ENCODE results near the gene PPP4R4. TPM values are rescaled to one million over a fixed set of nuclear protein-coding genes. Genes with fewer than 3 reads are reported as not detected.

Gene PPP4R4
- total and polyA plus RNA-seq, 2 of the 4 experiments (the other 2 are of a cell fraction), result 0.17 to 0.36 TPM

GRCh38 chr14:94267352-94267751 lies 93.2 kb downstream of the PPP4R4 start:
- Histone ChIP-seq H3K23ac (ENCODE audit: low read depth, low read length) (no peak overlapping the region), H4K91ac (ENCODE audit: insufficient read depth, low read depth, low read length) (no peak overlapping the region), H4K20me1 (ENCODE audit: insufficient read depth, low read length) (no peaks in the 10 kb centered on the region), H3K27ac (ENCODE audit: insufficient read depth, low read length) (no peak overlapping the region), H3K36me3 (ENCODE audit: control insufficient read depth, insufficient read depth, low read length) (no peaks in the 10 kb centered on the region), H3K4me1 (ENCODE audit: control insufficient read depth, insufficient read depth, low read length) (no peaks in the 10 kb centered on the region), H3K4ac (ENCODE audit: low read depth, low read length) (no peak overlapping the region), H2AFZ (replicated peaks; ENCODE audit: low read length, poor library complexity) (no peak overlapping the region), H2BK5ac (ENCODE audit: low read depth, low read length, poor library complexity, severe bottlenecking) (no peak overlapping the region), H3K4me3 (ENCODE audit: insufficient read depth, low read depth, low read length) (no peak overlapping the region), H2BK15ac (ENCODE audit: low read depth, low read length) (no peak overlapping the region), H3K18ac (ENCODE audit: low read depth, low read length) (no peak overlapping the region), H2AK9ac (replicated peaks; ENCODE audit: low read depth, low read length, poor library complexity) (no peak overlapping the region), H3K27me3 (ENCODE audit: control insufficient read depth, insufficient read depth, low read length) (no peaks in the 10 kb centered on the region), H2BK20ac (ENCODE audit: low read depth, low read length) (no peak overlapping the region), H3K14ac (replicated peaks; ENCODE audit: low read depth, low read length) (no peak overlapping the region), H3K9me3 (ENCODE audit: control insufficient read depth, insufficient read depth, low read length) (no peaks in the 10 kb centered on the region), H2BK120ac (ENCODE audit: low read depth, low read length) (no peak overlapping the region), H2AK5ac (ENCODE audit: low read depth, low read length) (no peak overlapping the region), H4K5ac (ENCODE audit: low read depth, low read length) (no peak overlapping the region), H3K4me2 (ENCODE audit: low read depth, low read length) (no peak overlapping the region), H4K8ac (ENCODE audit: low read depth in 2 of 2, low read length in 2 of 2) (no peak overlapping the region), H3K56ac (ENCODE audit: extremely low read depth, insufficient read depth, low read length) (no peak overlapping the region), H3K9me1 (ENCODE audit: insufficient read depth, low read length) (no peaks in the 10 kb centered on the region), H3K9ac (ENCODE audit: low read depth, low read length) (no peak overlapping the region), H3K79me1 (ENCODE audit: low read depth in 1 of 2, low read length in 2 of 2) (no peaks in the 10 kb centered on the region)
- POLR2A ChIA-PET (ENCODE audit: unreplicated experiment), result no interaction called here
- in situ Hi-C loops (cut with MboI; ENCODE audit: low sequenced_read_pairs), result no loop called here
- BruUV-seq (replicated peaks), result no TSS peak
- intact Hi-C loops (cut with micrococcal nuclease), result no loop called here
- WGBS, 2 experiments (ENCODE audit: extremely low coverage in 2 of 2, insufficient read length in 1 of 2), result no CpG with 5 or more reads among the region's 1 CpG
- TF ChIP-seq CEBPB (IDR thresholded peaks at IDR 0.05; ENCODE audit: low read depth, low read length), result no peak
- TF ChIP-seq RCOR1 (IDR thresholded peaks at IDR 0.05; ENCODE audit: insufficient replicate concordance, low read length), result no peak
- no peak for TF ChIP-seq RAD21 (IDR thresholded peaks at IDR 0.05; ENCODE audit: low read length)
- no peak for TF ChIP-seq SMC3 (IDR thresholded peaks at IDR 0.05; ENCODE audit: low read depth, low read length)
- no peak for TF ChIP-seq MXI1 (IDR thresholded peaks at IDR 0.05; ENCODE audit: borderline replicate concordance, low read depth, low read length)
- TF ChIP-seq FOS (IDR thresholded peaks at IDR 0.05; ENCODE audit: low read depth, low read length), result no peak
- no peak for TF ChIP-seq MAFK (IDR thresholded peaks at IDR 0.05; ENCODE audit: low read depth, low read length)
- no peak for TF ChIP-seq ELK1 (IDR thresholded peaks at IDR 0.05; ENCODE audit: borderline replicate concordance, low read depth, low read length)
- TF ChIP-seq MAZ (IDR thresholded peaks at IDR 0.05; ENCODE audit: borderline replicate concordance, low read depth, low read length), result no peak
- TF ChIP-seq POLR2A (IDR thresholded peaks at IDR 0.05; ENCODE audit: low read depth, low read length), result no peak
- no peak for TF ChIP-seq NFE2L2 (IDR thresholded peaks at IDR 0.05; ENCODE audit: low read depth, low read length)
- TF ChIP-seq RFX5 (IDR thresholded peaks at IDR 0.05; ENCODE audit: low read depth, low read length), result no peak
- TF ChIP-seq CTCF (conservative IDR thresholded peaks at IDR 0.05; ENCODE audit: low read depth, low read length), result no peak
- TF ChIP-seq BHLHE40 (IDR thresholded peaks at IDR 0.05; ENCODE audit: low read depth, low read length), result no peak
- TF ChIP-seq USF2 (IDR thresholded peaks at IDR 0.05; ENCODE audit: low read depth, low read length), result no peak
- TF ChIP-seq CHD1 (IDR thresholded peaks at IDR 0.05; ENCODE audit: low read depth, low read length), result no peak
- ATAC-seq (ENCODE audit: low read depth) (no peak), DNase-seq (no peak)
- dilution Hi-C loops (cut with HindIII; ENCODE audit: low sequenced_read_pairs, unreplicated experiment), result no loop called here
- CTCF ChIA-PET, result no interaction called here

All from IMR-90 (cell line).